HCT116 (cell line): Measurements from ENCODE around the gene ACOX3. TPM values are rescaled to one million over a fixed set of nuclear protein-coding genes. Genes with fewer than 3 reads are reported as not detected.

ENCODE experiments used
- ATAC-seq: fragments of 200-7000 bp; cut with Tn5 transposase; 2 replicates; pipeline ENCODE4 v1.9.1; 2020; ENCODE audit warnings: mild to moderate bottlenecking, moderate library complexity
- BruUV-seq: library from RNA; stranded (reverse); fragments of 400-500 nt; replicated peaks from 2 replicates; lab custom pipeline; 2021; lab: Mats Ljungman, UMichigan
- CTCF ChIA-PET: fragments of 300-600 bp; sonication (Branson Sonifier 250); formaldehyde crosslinking; loops from one replicate; lab custom pipeline; 2021; ENCODE audit warnings: antibody characterized with exemption; lab: Charles Lee
- POLR2A ChIA-PET: fragments of 300-600, 350-600 bp; sonication (Branson Sonifier 250); formaldehyde crosslinking; loops from one replicate; lab custom pipeline; 2021; ENCODE audit warnings: antibody characterized with exemption; lab: Charles Lee
- RAD21 ChIA-PET, 2 experiments: fragments of 300-600 bp; sonication (Branson Sonifier 250); formaldehyde crosslinking; loops; one replicate each; lab custom pipeline; 2023; ENCODE audit warnings: low total read pairs in 2 of 2; ENCODE audit not compliant: uncharacterized antibody in 2 of 2, unreplicated experiment in 2 of 2, low non-redundant PET in 1 of 2; lab: Charles Lee
- DNase-seq: peaks from one replicate; pipeline ENCODE4 v3.0.0-alpha.2; 2010; ENCODE audit warnings: low read depth, low spot score
- H2AFZ ChIP-seq: fragments of 200-600 bp; shearing (Covaris generic), sonication (generic); 2 replicates; pipeline ENCODE4 v1.6.1; 2017; ENCODE audit warnings: low read depth, mixed run types, mixed read lengths, antibody characterized with exemption, low read length; ENCODE audit not compliant: poor library complexity, severe bottlenecking
- H3K27ac ChIP-seq: 2 replicates; pipeline ENCODE4 v1.5.1; 2012; ENCODE audit warnings: low read depth, low read length
- H3K27me3 ChIP-seq: fragments of 200-600 bp; sonication (generic); 2 replicates; pipeline ENCODE4 v1.6.1; 2016; ENCODE audit warnings: mixed run types, low read length, mixed read lengths; ENCODE audit not compliant: insufficient read depth
- H3K36me3 ChIP-seq, 2 experiments: fragments of 200-500 bp in 1 of 2; fragments of 200-600 bp in 1 of 2; sonication (Bioruptor generic) in 1 of 2; sonication (generic) in 1 of 2; 2 replicates each; pipeline versions ENCODE4 v1.5.1 to v1.6.1; 2014 to 2016; ENCODE audit warnings: low read length in 2 of 2, inconsistent platforms in 1 of 2, mixed read lengths in 1 of 2, mixed run types in 1 of 2; ENCODE audit not compliant: insufficient read depth in 2 of 2, control insufficient read depth in 1 of 2
- H3K4me1 ChIP-seq, 2 experiments: fragments of 200-600 bp in 1 of 2; sonication (generic) in 1 of 2; 2 replicates each; pipeline versions ENCODE4 v1.5.1 to v1.6.1; 2012 to 2017; ENCODE audit warnings: low read length in 2 of 2, inconsistent platforms in 1 of 2, mild to moderate bottlenecking in 1 of 2, mixed read lengths in 1 of 2, mixed run types in 1 of 2, moderate library complexity in 1 of 2; ENCODE audit not compliant: insufficient read depth in 2 of 2, control insufficient read depth in 1 of 2
- H3K4me2 ChIP-seq: fragments of 200-600 bp; sonication (generic); 2 replicates; pipeline ENCODE4 v1.6.1; 2017; ENCODE audit warnings: mixed run types, low read length, mixed read lengths
- H3K4me3 ChIP-seq, 2 experiments: fragments of 200-600 bp in 1 of 2; sonication (generic) in 1 of 2; replicated peaks in 1 of 2; 2 replicates each; pipeline ENCODE4 v1.5.1; 2011 to 2016; ENCODE audit warnings: low read length in 2 of 2, control low read depth in 1 of 2, low read depth in 1 of 2, mild to moderate bottlenecking in 1 of 2, mixed read lengths in 1 of 2, mixed run types in 1 of 2
- H3K79me2 ChIP-seq: fragments of 200-600 bp; sonication (generic); 2 replicates; pipeline ENCODE4 v1.6.1; 2017; ENCODE audit warnings: mild to moderate bottlenecking, mixed run types, low read length, moderate library complexity, mixed read lengths; ENCODE audit not compliant: insufficient read depth
- H3K9ac ChIP-seq: fragments of 200-600 bp; sonication (generic); 2 replicates; pipeline ENCODE4 v1.6.1; 2016; ENCODE audit warnings: low read length, mixed read lengths
- H3K9me2 ChIP-seq: fragments of 200-600 bp; sonication (generic), shearing (Covaris generic); 2 replicates; pipeline ENCODE4 v1.6.1; 2017; ENCODE audit warnings: mixed run types, mild to moderate bottlenecking, moderate library complexity; ENCODE audit not compliant: insufficient read depth
- H3K9me3 ChIP-seq, 2 experiments: fragments of 200-500 bp in 1 of 2; fragments of 200-600 bp in 1 of 2; sonication (Bioruptor generic) in 1 of 2; sonication (generic) in 1 of 2; 2 replicates each; pipeline ENCODE4 v1.6.1; 2014 to 2017; ENCODE audit warnings: low read length in 2 of 2, mixed read lengths in 2 of 2, inconsistent platforms in 1 of 2, low read depth in 1 of 2, mild to moderate bottlenecking in 1 of 2, mixed run types in 1 of 2, moderate library complexity in 1 of 2; ENCODE audit not compliant: control insufficient read depth in 1 of 2, insufficient read depth in 1 of 2
- H4K20me1 ChIP-seq: fragments of 200-600 bp; sonication (generic), shearing (Covaris generic); 2 replicates; pipeline ENCODE4 v1.6.1; 2017; ENCODE audit warnings: mixed run types, mild to moderate bottlenecking, moderate library complexity; ENCODE audit not compliant: insufficient read depth
- CEBPB ChIP-seq: IDR thresholded peaks from 2 replicates; pipeline ENCODE4 v1.6.1; 2012; ENCODE audit warnings: low read depth
- EGR1 ChIP-seq: IDR thresholded peaks from 2 replicates; pipeline ENCODE4 v1.6.1; 2012; ENCODE audit warnings: low read depth
- ELF1 ChIP-seq: IDR thresholded peaks from 2 replicates; pipeline ENCODE4 v1.6.1; 2012; ENCODE audit warnings: low read depth, borderline replicate concordance
- FOSL1 ChIP-seq: IDR thresholded peaks from 2 replicates; pipeline ENCODE4 v1.6.1; 2012; ENCODE audit warnings: low read depth
- JUND ChIP-seq: IDR thresholded peaks from 2 replicates; pipeline ENCODE4 v1.6.1; 2012
- POLR2AphosphoS5 ChIP-seq: IDR thresholded peaks from 2 replicates; pipeline ENCODE4 v1.6.1; 2011; ENCODE audit warnings: mild to moderate bottlenecking, low read depth, low read length, moderate library complexity
- RAD21 ChIP-seq: IDR thresholded peaks from 2 replicates; pipeline ENCODE4 v1.6.1; 2012; ENCODE audit warnings: low read depth, mild to moderate bottlenecking
- SIN3A ChIP-seq: IDR thresholded peaks from 2 replicates; pipeline ENCODE4 v1.6.1; 2012; ENCODE audit warnings: low read depth
- SP1 ChIP-seq: IDR thresholded peaks from 2 replicates; pipeline ENCODE4 v1.6.1; 2012; ENCODE audit warnings: low read depth
- TCF7L2 ChIP-seq: IDR thresholded peaks from 2 replicates; pipeline ENCODE4 v1.7.0; 2011; ENCODE audit warnings: borderline replicate concordance, inconsistent platforms; ENCODE audit not compliant: insufficient read depth, insufficient read length; ENCODE audit errors: extremely low read depth
- YY1 ChIP-seq: IDR thresholded peaks from 2 replicates; pipeline ENCODE4 v1.6.1; 2011; ENCODE audit warnings: low read length, low read depth, moderate library complexity, mild to moderate bottlenecking; ENCODE audit not compliant: insufficient replicate concordance; ENCODE audit errors: extremely low read depth
- ZFX ChIP-seq: fragments of 450-650 bp; IDR thresholded peaks from 2 replicates; pipeline ENCODE4 v1.6.1; 2017
- ZNF274 ChIP-seq: fragments of 200-500 bp; sonication (Bioruptor generic); IDR thresholded peaks from 2 replicates; pipeline ENCODE4 v1.6.1; 2014; ENCODE audit warnings: mild to moderate bottlenecking, low read depth, low read length, inconsistent platforms
- intact Hi-C: fragments of 100-400 bp; cut with micrococcal nuclease; formaldehyde crosslinking; loops from 2 replicates; pipeline ENCODE4 v1.10.0; 2022
- total RNA-seq: library from RNA; stranded (reverse); gene quantifications from one replicate; pipeline ENCODE4 v1.2.1, GENCODE V29; 2021; ENCODE audit not compliant: unreplicated experiment
- TF ChIP-seq, protein P1 (sequence below): IDR thresholded peaks from 2 replicates; pipeline ENCODE4 v1.6.1; 2012
- TF ChIP-seq, protein P2 (sequence below): IDR thresholded peaks from 2 replicates; pipeline ENCODE4 v1.6.1; 2012; ENCODE audit warnings: low read depth
- TF ChIP-seq, protein P3 (sequence below): IDR thresholded peaks from 2 replicates; pipeline ENCODE4 v1.6.1; 2011; ENCODE audit warnings: mild to moderate bottlenecking, low read length, moderate library complexity; ENCODE audit not compliant: insufficient replicate concordance; ENCODE audit errors: extremely low read depth
- TF ChIP-seq, protein P4 (sequence below): IDR thresholded peaks from 2 replicates; pipeline ENCODE4 v1.6.1; 2012
- TF ChIP-seq, protein P5 (sequence below), 3 experiments: fragments of 200-600 bp in 1 of 3; sonication (generic) in 1 of 3; IDR thresholded peaks in 2 of 3; conservative IDR thresholded peaks in 1 of 3; 2 replicates each; pipeline ENCODE4 v1.5.1; 2012 to 2017; ENCODE audit warnings: low read depth in 2 of 3, low read length in 2 of 3, antibody characterized with exemption in 1 of 3, borderline replicate concordance in 1 of 3, control low read depth in 1 of 3, mild to moderate bottlenecking in 1 of 3, mixed read lengths in 1 of 3, mixed run types in 1 of 3, moderate library complexity in 1 of 3; ENCODE audit not compliant: insufficient read depth in 1 of 3

The ACOX3 gene
- total RNA-seq, 1 experiment from 2014 or later = 16.9 TPM

DNA sequence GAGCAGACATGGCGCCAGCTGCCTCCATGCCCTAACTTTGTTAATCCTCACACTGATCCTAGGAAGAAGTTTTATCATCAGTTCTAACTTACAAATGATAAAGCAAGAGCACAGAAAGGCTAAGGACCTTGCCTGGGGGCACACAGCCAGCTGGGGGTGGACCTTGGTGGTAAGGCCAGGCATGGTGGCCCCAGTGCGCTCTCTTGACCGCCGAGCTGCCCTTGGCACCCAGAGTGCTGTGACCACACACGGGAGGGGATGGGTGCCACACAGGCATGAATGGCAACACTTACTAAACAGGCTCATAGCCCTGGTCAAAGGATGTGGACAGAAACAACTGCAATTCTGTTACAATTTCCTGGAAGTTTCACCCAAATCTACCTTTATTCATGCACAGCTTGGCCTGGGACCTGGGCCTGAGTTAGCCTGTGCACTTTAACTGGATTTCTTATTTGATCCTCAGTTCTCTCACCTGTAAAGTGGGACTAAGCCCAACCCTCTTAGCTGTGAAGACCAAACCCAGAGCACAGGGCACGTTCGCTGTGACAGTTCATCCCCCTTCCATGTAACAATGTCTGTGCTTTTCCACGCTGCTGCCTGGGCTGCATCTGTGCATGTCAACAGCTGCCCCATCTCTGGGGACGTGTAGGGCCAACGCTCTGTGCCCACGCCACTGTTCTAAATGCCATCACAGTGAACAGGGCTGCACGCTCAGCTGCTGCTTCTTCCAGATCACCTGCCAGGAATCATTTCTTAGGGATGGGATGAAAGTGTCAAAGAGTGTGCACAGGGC lies 44.8 kb downstream of the ACOX3 start:
- Histone ChIP-seq H3K9ac (no peak overlapping the region), H3K36me3 (no peaks in the 10 kb centered on the region), H2AFZ (no peak overlapping the region), H3K4me1 (peaks cover 0 to 7% of the 10 kb centered on the region in 2 experiments; a peak in 2 of 4 replicates), H3K9me2 (no peaks in the 10 kb centered on the region)
- no peak for DNase-seq
- ChIA-PET CTCF (no interaction called here), RAD21 (no interaction called here), POLR2A (no interaction called here)
- no TSS peak for BruUV-seq
- TF ChIP-seq TCF7L2 = no peak
- TF ChIP-seq POLR2AphosphoS5 = no peak
- TF ChIP-seq, protein P1, sequence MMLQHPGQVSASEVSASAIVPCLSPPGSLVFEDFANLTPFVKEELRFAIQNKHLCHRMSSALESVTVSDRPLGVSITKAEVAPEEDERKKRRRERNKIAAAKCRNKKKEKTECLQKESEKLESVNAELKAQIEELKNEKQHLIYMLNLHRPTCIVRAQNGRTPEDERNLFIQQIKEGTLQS = no peak
- no peak for TF ChIP-seq YY1
- no peak for TF ChIP-seq FOSL1
- TF ChIP-seq, protein P2, sequence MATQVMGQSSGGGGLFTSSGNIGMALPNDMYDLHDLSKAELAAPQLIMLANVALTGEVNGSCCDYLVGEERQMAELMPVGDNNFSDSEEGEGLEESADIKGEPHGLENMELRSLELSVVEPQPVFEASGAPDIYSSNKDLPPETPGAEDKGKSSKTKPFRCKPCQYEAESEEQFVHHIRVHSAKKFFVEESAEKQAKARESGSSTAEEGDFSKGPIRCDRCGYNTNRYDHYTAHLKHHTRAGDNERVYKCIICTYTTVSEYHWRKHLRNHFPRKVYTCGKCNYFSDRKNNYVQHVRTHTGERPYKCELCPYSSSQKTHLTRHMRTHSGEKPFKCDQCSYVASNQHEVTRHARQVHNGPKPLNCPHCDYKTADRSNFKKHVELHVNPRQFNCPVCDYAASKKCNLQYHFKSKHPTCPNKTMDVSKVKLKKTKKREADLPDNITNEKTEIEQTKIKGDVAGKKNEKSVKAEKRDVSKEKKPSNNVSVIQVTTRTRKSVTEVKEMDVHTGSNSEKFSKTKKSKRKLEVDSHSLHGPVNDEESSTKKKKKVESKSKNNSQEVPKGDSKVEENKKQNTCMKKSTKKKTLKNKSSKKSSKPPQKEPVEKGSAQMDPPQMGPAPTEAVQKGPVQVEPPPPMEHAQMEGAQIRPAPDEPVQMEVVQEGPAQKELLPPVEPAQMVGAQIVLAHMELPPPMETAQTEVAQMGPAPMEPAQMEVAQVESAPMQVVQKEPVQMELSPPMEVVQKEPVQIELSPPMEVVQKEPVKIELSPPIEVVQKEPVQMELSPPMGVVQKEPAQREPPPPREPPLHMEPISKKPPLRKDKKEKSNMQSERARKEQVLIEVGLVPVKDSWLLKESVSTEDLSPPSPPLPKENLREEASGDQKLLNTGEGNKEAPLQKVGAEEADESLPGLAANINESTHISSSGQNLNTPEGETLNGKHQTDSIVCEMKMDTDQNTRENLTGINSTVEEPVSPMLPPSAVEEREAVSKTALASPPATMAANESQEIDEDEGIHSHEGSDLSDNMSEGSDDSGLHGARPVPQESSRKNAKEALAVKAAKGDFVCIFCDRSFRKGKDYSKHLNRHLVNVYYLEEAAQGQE = no peak
- TF ChIP-seq EGR1 = no peak
- TF ChIP-seq, protein P3, sequence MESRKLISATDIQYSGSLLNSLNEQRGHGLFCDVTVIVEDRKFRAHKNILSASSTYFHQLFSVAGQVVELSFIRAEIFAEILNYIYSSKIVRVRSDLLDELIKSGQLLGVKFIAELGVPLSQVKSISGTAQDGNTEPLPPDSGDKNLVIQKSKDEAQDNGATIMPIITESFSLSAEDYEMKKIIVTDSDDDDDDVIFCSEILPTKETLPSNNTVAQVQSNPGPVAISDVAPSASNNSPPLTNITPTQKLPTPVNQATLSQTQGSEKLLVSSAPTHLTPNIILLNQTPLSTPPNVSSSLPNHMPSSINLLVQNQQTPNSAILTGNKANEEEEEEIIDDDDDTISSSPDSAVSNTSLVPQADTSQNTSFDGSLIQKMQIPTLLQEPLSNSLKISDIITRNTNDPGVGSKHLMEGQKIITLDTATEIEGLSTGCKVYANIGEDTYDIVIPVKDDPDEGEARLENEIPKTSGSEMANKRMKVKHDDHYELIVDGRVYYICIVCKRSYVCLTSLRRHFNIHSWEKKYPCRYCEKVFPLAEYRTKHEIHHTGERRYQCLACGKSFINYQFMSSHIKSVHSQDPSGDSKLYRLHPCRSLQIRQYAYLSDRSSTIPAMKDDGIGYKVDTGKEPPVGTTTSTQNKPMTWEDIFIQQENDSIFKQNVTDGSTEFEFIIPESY = no peak
- TF ChIP-seq RAD21 = no peak
- TF ChIP-seq, protein P4, sequence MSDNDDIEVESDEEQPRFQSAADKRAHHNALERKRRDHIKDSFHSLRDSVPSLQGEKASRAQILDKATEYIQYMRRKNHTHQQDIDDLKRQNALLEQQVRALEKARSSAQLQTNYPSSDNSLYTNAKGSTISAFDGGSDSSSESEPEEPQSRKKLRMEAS = no peak
- no peak for TF ChIP-seq SP1
- TF ChIP-seq ELF1 = no peak
- no peak for TF ChIP-seq ZFX
- no peak for TF ChIP-seq ZNF274
- TF ChIP-seq CEBPB = no peak
- TF ChIP-seq, protein P5, sequence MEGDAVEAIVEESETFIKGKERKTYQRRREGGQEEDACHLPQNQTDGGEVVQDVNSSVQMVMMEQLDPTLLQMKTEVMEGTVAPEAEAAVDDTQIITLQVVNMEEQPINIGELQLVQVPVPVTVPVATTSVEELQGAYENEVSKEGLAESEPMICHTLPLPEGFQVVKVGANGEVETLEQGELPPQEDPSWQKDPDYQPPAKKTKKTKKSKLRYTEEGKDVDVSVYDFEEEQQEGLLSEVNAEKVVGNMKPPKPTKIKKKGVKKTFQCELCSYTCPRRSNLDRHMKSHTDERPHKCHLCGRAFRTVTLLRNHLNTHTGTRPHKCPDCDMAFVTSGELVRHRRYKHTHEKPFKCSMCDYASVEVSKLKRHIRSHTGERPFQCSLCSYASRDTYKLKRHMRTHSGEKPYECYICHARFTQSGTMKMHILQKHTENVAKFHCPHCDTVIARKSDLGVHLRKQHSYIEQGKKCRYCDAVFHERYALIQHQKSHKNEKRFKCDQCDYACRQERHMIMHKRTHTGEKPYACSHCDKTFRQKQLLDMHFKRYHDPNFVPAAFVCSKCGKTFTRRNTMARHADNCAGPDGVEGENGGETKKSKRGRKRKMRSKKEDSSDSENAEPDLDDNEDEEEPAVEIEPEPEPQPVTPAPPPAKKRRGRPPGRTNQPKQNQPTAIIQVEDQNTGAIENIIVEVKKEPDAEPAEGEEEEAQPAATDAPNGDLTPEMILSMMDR (IDR thresholded peaks at IDR 0.05 in 2 of 3, conservative IDR thresholded peaks at IDR 0.05 in 1 of 3; ENCODE audit: borderline replicate concordance in 1 of 3, insufficient read depth in 1 of 3, low read depth in 2 of 3, low read length in 2 of 3) = no peak
- no peak for TF ChIP-seq SIN3A
- no peak for TF ChIP-seq JUND
- TF ChIP-seq, all 23 proteins: peak for 0
- H3K4me3 ChIP-seq = no peak overlapping the region
- H3K27me3 ChIP-seq = no peaks in the 10 kb centered on the region
- H3K9me3 ChIP-seq = no peaks in the 10 kb centered on the region
- ATAC-seq = no peak
- no peak overlapping the region for H3K27ac ChIP-seq
- no peaks in the 10 kb centered on the region for H3K79me2 ChIP-seq
- H4K20me1 ChIP-seq = no peaks in the 10 kb centered on the region
- intact Hi-C loops = no loop called here
- H3K4me2 ChIP-seq = no peak overlapping the region
